Cerebellar nuclear complex (tissue), 1 donor: Measurements from ENCODE around the gene CERCAM.
"Not testable (repeated sequence)": the region's sequence is repeated elsewhere in the genome, so short reads cannot be mapped to it uniquely, and the experiment has no call there.

Experiments used
- DNase-seq, 2 experiments: peaks; one replicate each; lab custom pipeline; 2025; lab: John Stamatoyannopoulos, UW

CERCAM gene

DNA sequence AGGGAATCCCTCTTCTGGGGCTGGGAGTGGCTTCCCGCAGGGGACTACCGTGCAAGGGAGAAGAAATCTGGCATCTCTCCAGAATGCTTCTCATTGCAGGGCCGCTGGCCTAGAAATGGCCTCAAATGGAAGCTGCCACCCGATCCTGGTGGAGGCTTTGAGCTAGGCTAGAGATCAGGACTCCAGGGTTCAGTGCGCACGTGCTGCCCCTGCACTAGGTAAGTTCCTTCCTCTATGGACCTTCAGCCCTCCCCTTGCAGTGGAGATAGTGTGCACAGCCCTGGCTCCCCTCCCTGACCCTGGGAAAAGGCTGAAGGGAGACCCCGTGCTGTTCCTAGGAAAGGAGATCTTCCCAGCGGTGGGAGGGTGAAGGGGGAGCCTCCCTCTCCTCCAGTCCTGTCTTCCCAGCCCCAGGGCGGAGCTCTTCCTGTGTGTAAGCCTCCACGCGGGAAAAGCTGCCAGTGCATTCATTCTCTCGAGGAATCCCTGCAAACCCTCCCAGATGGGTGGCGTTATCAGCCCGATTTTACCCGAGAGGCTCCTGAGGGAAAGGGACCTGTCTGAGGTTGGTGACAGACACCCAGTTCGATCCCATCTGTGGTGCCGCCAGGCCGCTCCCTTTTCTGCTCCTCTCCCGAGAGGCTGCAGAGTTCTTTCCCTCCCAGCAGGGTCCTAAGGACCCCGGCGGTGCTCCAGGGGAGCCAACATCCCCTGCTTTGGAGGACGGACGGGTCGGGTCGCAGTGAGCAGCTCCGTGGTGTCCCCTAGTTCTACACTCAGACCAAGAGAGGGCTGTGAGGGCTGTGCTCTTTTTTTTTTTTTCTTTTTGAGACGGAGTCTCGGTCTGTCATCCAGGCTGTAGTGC, 1.4 kb upstream of the CERCAM start:
- no peak for DNase-seq

GRCh38 chr9:128420060-128420650, 502 bp upstream of the CERCAM start:
- DNase-seq: no peak

DNA sequence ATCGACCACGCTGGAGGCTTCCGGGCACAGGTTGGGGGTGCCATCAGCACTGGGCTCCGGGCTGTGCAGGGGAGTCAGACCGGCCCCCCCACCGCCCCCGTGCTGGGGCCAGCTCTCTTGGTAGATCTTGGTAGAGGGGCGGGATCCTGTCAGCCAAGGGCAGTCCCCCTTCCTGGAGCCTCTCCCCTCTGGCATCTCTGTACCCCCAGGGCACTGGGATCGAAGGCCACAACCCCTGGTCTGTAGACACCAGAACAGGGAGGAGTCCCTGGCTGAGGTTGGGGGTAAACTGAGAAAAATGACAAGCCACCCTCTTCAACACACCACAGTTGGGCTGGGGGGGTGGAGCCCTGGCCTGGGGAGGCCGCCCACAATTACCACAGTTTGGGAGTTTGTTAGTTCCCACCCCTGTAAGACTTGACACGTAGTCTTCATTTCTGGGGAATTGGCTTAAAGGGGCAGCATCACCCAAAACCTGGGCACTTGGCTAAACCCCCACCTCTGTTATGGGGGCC, 882 bp downstream of the CERCAM start:
- DNase-seq: no peak

DNA sequence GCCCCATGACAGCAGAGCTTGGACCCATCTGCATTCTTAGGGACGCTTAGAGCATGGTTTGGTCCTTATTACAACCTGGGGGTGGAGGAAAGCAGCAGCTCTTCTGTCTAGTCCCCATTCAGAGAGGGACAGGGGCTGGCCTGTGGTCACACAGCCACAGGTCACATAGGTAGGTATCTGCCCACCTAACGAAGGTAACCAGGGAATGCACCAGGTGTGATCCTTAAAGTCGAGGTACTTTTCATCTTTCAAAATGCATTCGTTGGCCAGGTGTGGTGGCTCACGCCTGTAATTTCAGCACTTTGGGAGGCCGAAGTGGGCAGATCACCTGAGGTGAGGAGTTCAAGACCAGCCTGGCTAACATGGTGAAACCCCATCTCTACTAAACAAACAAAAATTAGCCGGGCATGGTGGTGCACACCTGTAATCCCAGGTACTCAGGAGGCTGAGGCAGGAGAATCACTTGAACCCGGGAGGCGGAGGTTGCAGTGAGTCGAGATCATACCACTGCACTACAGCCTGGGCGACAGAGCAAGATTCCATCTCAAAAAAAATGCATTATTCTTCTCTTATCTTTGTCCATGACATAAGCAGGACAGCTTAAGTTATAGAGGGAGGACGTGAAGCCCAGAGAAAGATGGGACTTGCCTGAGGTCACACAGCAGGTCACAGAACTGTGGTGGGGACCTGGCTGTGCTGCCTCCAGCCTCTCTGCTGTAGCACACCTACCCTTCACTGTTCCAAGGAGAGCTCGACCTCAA, 1.5 kb downstream of the CERCAM start:
- not testable (repeated sequence) for DNase-seq

DNA sequence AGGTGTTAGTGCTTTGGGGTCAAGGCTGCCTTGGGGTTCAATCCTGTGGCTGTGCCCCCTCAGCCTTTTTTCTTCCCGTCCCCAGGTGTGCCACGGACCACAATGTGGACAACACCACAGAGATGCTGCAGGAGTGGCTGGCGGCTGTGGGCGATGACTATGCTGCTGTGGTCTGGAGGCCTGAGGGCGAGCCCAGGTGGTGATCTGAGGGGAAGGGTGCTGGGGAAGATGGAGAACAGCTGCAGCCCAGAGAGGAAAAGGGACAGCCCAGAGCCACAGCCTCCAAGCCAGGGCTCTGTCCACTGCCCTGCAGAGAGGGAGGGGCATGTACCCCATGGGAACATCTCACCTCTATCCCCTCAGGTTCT, 2.1 kb downstream of the CERCAM start:
- no peak for DNase-seq

DNA sequence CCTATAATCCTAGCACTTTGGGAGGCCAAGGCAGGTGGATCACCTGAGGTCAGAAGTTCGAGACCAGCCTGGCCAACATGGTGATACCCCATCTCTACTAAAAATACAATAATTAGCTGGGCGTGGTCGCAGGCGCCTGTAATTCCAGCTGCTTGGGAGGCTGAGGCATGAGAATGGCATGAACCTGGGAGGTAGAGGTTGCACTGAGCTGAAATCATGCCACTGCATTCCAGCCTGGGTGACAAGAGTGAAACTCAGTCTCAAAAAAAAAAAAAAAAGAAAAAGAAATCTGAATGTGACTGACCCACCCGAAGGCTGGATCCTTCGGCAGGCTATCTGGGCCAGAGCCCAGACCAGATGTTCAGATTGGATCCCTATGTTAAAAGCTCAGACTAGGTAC, 2.7 kb downstream of the CERCAM start:
- not testable (repeated sequence) for DNase-seq

GRCh38 chr9:128424268-128424780, 3.7 kb downstream of the CERCAM start:
- no peak for DNase-seq

DNA sequence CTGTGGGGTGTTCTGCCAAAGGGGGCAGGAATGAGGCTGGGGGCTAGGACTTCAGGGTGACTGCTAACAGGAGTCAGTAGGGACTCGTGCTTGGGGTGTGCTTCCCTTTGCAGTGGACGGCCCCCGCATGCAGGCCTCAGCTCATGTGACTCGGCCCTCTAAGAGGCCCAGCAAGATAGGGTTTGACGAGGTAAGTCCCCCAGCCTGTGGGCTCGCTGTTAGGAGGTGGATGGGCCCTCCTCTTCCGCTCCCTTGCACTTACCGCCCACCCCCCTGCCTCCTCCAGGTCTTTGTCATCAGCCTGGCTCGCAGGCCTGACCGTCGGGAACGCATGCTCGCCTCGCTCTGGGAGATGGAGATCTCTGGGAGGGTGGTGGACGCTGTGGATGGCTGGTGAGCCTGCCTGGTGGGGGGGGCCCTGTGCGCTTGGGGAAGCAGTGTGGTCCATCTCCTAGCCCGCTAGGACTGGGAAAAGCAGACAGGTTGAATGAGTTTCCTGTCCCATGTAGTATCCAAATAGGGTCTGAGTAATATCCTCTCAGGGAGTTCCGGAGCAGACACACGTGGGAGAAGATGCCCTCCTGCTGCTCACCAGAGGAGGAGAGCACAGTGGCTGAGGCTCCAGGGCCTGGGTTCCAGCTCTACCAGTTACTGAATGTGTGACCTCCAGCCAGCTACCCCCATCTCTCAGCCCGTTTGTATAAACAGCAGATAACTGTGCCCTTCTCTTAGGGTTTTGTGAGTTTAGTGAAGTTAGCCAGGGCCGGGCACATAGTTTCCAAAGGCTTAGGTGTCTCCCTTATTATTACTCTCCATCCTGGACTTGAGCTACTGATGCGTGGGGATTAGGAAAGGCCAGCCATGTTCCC, 8.2 kb downstream of the CERCAM start:
- DNase-seq: no peak

DNA sequence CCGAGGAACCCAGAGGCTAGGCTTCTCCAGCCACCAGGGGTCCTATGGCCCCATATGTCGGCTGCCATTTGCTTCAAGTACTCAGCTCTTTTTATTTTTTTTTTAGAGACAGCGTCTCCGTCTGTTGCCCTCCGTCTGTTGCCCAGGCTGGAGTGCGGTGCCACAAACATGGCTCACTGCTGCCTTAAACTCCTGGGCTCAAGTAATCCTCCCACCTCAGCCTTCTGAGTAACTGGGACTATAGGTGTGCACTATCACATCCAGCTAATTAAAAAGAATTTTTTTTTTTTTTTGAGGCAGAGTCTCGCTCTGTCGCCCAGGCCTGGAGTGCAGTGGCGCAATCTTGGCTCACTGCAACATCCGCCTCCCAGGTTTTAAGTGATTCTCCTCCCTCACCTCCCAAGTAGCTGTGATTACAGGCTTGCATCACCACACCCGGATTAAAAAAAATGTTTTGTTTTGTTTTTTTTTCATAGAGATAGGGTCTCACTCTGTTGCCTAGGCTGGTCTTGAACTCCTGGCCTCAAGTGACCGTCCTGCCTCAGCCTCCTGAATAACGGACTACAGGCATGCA, 8.9 kb downstream of the CERCAM start:
- peak in 1 of 2 experiments; percentile 19 for DNase-seq

DNA sequence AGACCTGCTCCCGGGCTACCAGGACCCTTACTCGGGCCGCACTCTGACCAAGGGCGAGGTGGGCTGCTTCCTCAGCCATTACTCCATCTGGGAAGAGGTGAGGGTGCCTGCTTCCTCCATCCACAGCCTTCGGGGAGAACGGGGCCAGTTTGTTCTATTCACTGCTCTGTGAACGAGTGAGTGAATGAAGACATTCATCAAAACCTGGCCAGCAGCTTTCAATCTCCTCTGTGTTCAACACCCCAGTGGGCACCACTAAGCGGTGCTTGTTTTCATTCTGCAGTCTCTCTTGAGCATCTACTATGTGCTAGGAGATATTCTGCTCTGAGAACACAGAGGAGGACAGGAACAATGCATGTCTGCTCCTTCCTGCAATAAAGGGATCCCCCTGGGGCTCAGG, 10.6 kb downstream of the CERCAM start:
- no peak for DNase-seq

GRCh38 chr9:128434340-128434739, 13.7 kb downstream of the CERCAM start:
- no peak for DNase-seq

- DNase-seq: no peak
Observed at GRCh38 chr9:128435611-128436010, 15.0 kb downstream of the CERCAM start.

- DNase-seq: peak in 1 of 2 experiments; percentile 67
Observed at GRCh38 chr9:128438343-128439109, 17.9 kb downstream of the CERCAM start.

DNA sequence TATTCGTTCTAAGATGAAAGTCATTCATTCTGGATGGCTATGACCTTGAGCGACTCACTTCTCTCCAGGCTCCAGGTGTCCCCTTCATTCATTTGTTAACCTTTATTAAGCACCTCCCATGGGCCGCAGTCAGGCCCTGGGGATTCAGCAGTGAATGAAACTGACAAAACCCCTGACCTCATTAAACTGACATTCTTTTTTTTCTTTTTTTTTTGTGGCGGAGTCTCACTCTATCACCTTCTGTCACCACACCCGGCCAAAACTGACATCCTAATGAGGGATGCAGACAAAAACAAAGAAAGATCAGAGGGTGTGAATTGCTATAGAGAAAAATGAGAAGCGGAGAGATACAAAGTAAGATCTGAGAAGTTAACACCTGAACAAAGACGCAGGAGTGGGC, 18.6 kb downstream of the CERCAM start:
- DNase-seq: no peak

- no peak for DNase-seq
Observed at GRCh38 chr9:128442150-128442549, 21.5 kb downstream of the CERCAM start.

- not testable (repeated sequence) for DNase-seq
Observed at GRCh38 chr9:128446505-128446904, 25.8 kb downstream of the CERCAM start.

DNA sequence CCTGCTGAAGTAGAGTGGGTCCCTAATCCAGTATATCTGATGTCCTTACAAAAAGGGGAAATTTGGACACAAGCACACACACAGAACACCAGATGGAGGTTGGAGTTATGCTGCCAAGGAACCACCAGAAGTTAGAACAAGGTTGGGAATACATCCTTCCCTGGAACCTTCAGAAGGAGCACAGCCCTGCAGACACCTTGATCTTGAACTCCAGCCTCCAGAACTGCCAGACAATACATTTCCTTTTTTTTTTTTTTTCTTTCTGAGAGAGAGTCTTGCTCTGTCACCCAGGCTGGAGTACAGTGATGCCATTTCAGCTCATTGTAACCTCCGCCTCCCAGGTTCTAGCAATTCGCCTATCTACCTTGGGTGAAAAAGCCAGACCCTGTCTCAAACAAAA, 28.1 kb downstream of the CERCAM start:
- no peak for DNase-seq

GRCh38 chr9:128454991-128455390, 34.3 kb downstream of the CERCAM start:
- no peak for DNase-seq

DNA sequence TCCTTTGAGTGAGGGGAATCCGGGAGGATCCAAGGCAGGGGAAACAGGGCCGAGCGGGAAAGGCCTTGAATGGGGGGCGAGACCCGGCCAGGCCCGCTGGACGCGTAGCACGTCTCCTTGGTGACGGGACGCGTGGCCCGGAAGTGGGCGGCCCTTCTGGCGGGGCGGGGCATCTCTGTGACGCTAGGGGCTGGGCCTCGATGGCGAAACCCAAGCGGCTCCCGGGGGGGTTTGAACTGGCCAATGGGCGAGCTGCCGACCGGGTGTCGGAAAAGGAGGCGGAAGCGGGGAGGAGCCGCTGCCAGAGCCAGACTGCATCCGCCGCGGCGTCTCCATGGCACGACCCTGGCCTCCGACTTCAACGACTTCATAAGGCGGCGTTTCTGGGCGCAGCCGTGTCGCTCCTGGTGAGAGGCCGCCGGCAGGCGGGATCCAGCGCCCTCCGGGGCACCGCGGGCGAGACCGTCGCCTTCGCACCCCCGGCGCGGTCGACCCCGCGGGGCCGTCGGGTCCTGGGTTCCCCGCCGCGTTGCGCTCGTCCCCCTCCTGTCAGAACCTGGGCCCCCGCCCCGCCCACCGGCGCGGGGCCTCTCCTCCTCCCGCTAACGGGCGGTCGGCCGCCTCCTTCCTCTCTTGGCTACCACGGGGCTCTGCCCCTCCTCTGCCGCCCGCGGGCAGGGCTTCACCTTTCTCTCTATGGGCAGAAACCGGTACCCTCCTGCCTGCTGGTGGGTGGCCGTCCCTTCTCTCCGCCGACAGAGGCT, 35.4 kb downstream of the CERCAM start, which contains the start of gene ODF2:
Gene ODF2 (plus strand): TSS at position 158 of the 764 bp plus-strand sequence. CDS start 86 bp downstream, at position 244.
- peak; percentile 80 to 96 for DNase-seq
